ENCODE measurements around the gene SLCO4A1.

GRCh38 chr20:62624325-62624690 is 18.0 kb upstream of the SLCO4A1 start:
- TF ChIP-seq POLR2A (IDR thresholded peaks at IDR 0.05) = no peak
- TF ChIP-seq, protein P1, sequence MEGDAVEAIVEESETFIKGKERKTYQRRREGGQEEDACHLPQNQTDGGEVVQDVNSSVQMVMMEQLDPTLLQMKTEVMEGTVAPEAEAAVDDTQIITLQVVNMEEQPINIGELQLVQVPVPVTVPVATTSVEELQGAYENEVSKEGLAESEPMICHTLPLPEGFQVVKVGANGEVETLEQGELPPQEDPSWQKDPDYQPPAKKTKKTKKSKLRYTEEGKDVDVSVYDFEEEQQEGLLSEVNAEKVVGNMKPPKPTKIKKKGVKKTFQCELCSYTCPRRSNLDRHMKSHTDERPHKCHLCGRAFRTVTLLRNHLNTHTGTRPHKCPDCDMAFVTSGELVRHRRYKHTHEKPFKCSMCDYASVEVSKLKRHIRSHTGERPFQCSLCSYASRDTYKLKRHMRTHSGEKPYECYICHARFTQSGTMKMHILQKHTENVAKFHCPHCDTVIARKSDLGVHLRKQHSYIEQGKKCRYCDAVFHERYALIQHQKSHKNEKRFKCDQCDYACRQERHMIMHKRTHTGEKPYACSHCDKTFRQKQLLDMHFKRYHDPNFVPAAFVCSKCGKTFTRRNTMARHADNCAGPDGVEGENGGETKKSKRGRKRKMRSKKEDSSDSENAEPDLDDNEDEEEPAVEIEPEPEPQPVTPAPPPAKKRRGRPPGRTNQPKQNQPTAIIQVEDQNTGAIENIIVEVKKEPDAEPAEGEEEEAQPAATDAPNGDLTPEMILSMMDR (IDR thresholded peaks at IDR 0.05) = no peak
- no peak for TF ChIP-seq EP300 (IDR thresholded peaks at IDR 0.05)

Data from ovary (tissue), 3 donors.